Right ventricle myocardium inferior (tissue), 1 donor: Measurements from ENCODE around the gene TELO2. TPM values are rescaled to one million over a fixed set of nuclear protein-coding genes. Genes with fewer than 3 reads are reported as not detected.
A peak's percentile ranks its signal among the peaks of the same experiment; 100 is the strongest.
"Not testable (repeated sequence)": the region's sequence is repeated elsewhere in the genome, so short reads cannot be mapped to it uniquely, and the experiment has no call there.

Experiments used
- ATAC-seq: fragments of 200-7000 bp; cut with Tn5 transposase; one replicate; pipeline ENCODE4 v1.9.1; 2020; ENCODE audit warnings: mild to moderate bottlenecking, moderate library complexity
- DNase-seq: peaks from one replicate; pipeline ENCODE4 v3.0.0; 2021; ENCODE audit errors: missing footprints
- intact Hi-C: fragments of 100-400 bp; cut with DNase I; formaldehyde crosslinking; loops from one replicate; pipeline ENCODE4 v1.11.0; 2022
- total RNA-seq: library from RNA; stranded (reverse); fragmentation: NEBNext Ultra II Directional; extraction: Animal tissue kit (Norgen Biotek cat#: 25700); gene quantifications from one replicate; pipeline ENCODE4 v1.2.1, GENCODE V29; 2021
- donor health status: DM: no; HTN: yes; CAD: no; lungs with severe emphysema.

TELO2 gene
- total RNA-seq, 1 donor from 2014 or later: 18.9 TPM

- intact Hi-C loops: loop anchor here (5.0 kb wide), 1 partner anchor 44 kb away; no protein-coding TSS in a partner anchor
- DNase-seq (no peak), ATAC-seq (no peak)
These were observed 21.5 kb upstream of the TELO2 start for GRCh38 chr16:1471569-1472194.

- no peak for ATAC-seq
- intact Hi-C loops: loop anchor here (5.0 kb wide), 1 partner anchor 46 kb away; no protein-coding TSS in a partner anchor
These were observed 20.2 kb upstream of the TELO2 start for GRCh38 chr16:1472974-1473373.

GRCh38 chr16:1474082-1474795, 18.9 kb upstream of the TELO2 start:
- DNase-seq: no peak
- ATAC-seq: no peak
- intact Hi-C loops: loop anchor here (5.0 kb wide), 1 partner anchor 47 kb away; no protein-coding TSS in a partner anchor

More at GRCh38 chr16:1472974-1473373, 20.2 kb upstream of the TELO2 start:
- no peak for DNase-seq

GRCh38 chr16:1474796-1475551, 18.2 kb upstream of the TELO2 start, which contains the start of gene CLCN7:
CLCN7 (minus strand) TSS chr16:1475028; CDS start chr16:1474974, 54 bp downstream.
- ATAC-seq (peak; percentile 96), DNase-seq (peak; percentile 96)
- intact Hi-C loops: loop anchor here (5.0 kb wide), 1 partner anchor 48 kb away; no protein-coding TSS in a partner anchor

GRCh38 chr16:1475552-1476114, 17.5 kb upstream of the TELO2 start:
- intact Hi-C loops: no loop called here
- no peak for ATAC-seq
- DNase-seq: no peak

GRCh38 chr16:1477033-1477432, 16.1 kb upstream of the TELO2 start:
- ATAC-seq: no peak
- intact Hi-C loops: no loop called here
- DNase-seq: no peak

- ATAC-seq, intact Hi-C loops, DNase-seq: not testable (repeated sequence)
These were observed 14.2 kb upstream of the TELO2 start for GRCh38 chr16:1478937-1479336.

- ATAC-seq (no peak), DNase-seq (no peak)
- intact Hi-C loops: no loop called here
These were observed 11.0 kb upstream of the TELO2 start for GRCh38 chr16:1481906-1482835.

- intact Hi-C loops: no loop called here
- no peak for ATAC-seq
- peak; percentile 54 for DNase-seq
These were observed 7.2 kb upstream of the TELO2 start for GRCh38 chr16:1485847-1486496.

GRCh38 chr16:1486551-1487390, 6.4 kb upstream of the TELO2 start:
- no peak for DNase-seq
- intact Hi-C loops: no loop called here
- ATAC-seq: no peak

GRCh38 chr16:1487395-1488053, 5.6 kb upstream of the TELO2 start:
- intact Hi-C loops: no loop called here
- no peak for DNase-seq
- ATAC-seq: no peak

- ATAC-seq (no peak), DNase-seq (no peak)
- intact Hi-C loops: no loop called here
These were observed 5.0 kb upstream of the TELO2 start for GRCh38 chr16:1488054-1488601.

GRCh38 chr16:1488619-1489018, 4.5 kb upstream of the TELO2 start, which contains the start of gene PTX4:
PTX4 (minus strand) TSS chr16:1488944; CDS start chr16:1488909, 35 bp downstream.
- peak; percentile 41 for DNase-seq
- intact Hi-C loops: no loop called here
- no peak for ATAC-seq

- DNase-seq: peak; percentile 37
- ATAC-seq: no peak
- intact Hi-C loops: no loop called here
These were observed 4.1 kb upstream of the TELO2 start for GRCh38 chr16:1489077-1489476.

GRCh38 chr16:1491327-1491726, 1.8 kb upstream of the TELO2 start:
- no peak for ATAC-seq
- DNase-seq: peak; percentile 32
- intact Hi-C loops: loop anchor here (1.0 to 5.0 kb wide), 3 partner anchors 56 to 124 kb away; partner anchors contain the start of gene UQCC4
